MCF 10A (cell line): ENCODE data around the gene MFSD6. TPM values are rescaled to one million over a fixed set of nuclear protein-coding genes. Genes with fewer than 3 reads are reported as not detected.

Source experiments
- BruUV-seq: library from RNA; stranded (reverse); fragments of 400-500 nt; replicated peaks from 2 replicates; lab custom pipeline; 2021; lab: Mats Ljungman, UMichigan
- CTCF ChIA-PET: fragments of 300-600 bp; sonication (Branson Sonifier 250); formaldehyde crosslinking; extraction: SDS; loops from one replicate; lab custom pipeline; 2021; ENCODE audit warnings: antibody characterized with exemption, inconsistent platforms; lab: Yijun Ruan, JAX
- POLR2A ChIA-PET: fragments of 300-600, 350-650 bp; sonication (Branson Sonifier 250); formaldehyde crosslinking; extraction: SDS; loops from one replicate; lab custom pipeline; 2020; ENCODE audit warnings: antibody characterized with exemption, inconsistent platforms; lab: Yijun Ruan, JAX
- DNase-seq: peaks from one replicate; pipeline ENCODE4 v3.0.0-alpha.2; 2018; ENCODE audit not compliant: unreplicated experiment
- H3K27ac Mint-ChIP-seq: one replicate; pipeline ENCODE4 v1.8.0; 2022; ENCODE audit warnings: mild to moderate bottlenecking, low read depth, mixed read lengths; ENCODE audit not compliant: unreplicated experiment
- H3K27me3 Mint-ChIP-seq: one replicate; pipeline ENCODE4 v1.8.0; 2022; ENCODE audit warnings: mixed read lengths; ENCODE audit not compliant: insufficient read depth, unreplicated experiment
- H3K36me3 Mint-ChIP-seq: one replicate; pipeline ENCODE4 v1.8.0; 2022; ENCODE audit warnings: mild to moderate bottlenecking, moderate library complexity, mixed read lengths; ENCODE audit not compliant: insufficient read depth, unreplicated experiment
- H3K4me1 Mint-ChIP-seq: one replicate; pipeline ENCODE4 v1.8.0; 2022; ENCODE audit warnings: mixed read lengths; ENCODE audit not compliant: insufficient read depth, unreplicated experiment
- H3K4me3 Mint-ChIP-seq: one replicate; pipeline ENCODE4 v1.8.0; 2022; ENCODE audit warnings: mild to moderate bottlenecking, moderate library complexity, mixed read lengths; ENCODE audit not compliant: unreplicated experiment
- H3K9me3 Mint-ChIP-seq: one replicate; pipeline ENCODE4 v1.8.0; 2022; ENCODE audit warnings: mixed read lengths; ENCODE audit not compliant: unreplicated experiment
- intact Hi-C: fragments of 100-400 bp; cut with micrococcal nuclease; formaldehyde crosslinking; loops from 2 replicates; pipeline ENCODE4 v1.14.1; 2022
- total RNA-seq: library from RNA; stranded (reverse); gene quantifications from 2 replicates; pipeline ENCODE4 v1.2.3, GENCODE V29; 2022
- TF ChIP-seq, protein P1 (sequence below): fragments of 200-600 bp; IDR thresholded peaks from one replicate; pipeline ENCODE4 v1.8.0; 2022; ENCODE audit warnings: antibody characterized with exemption, mild to moderate bottlenecking; ENCODE audit not compliant: unreplicated experiment

Gene MFSD6
- total RNA-seq, 1 experiment from 2014 or later = 19.7 TPM

GRCh38 chr2:190361572-190361971, 46.6 kb upstream of the MFSD6 start:
- intact Hi-C loops = no loop called here
- DNase-seq = no peak
- CTCF ChIA-PET = interaction anchor here (2.3 to 4.9 kb wide), 2 partner anchors 8 to 17 kb away, joined by 8 to 28 read pairs; no protein-coding TSS in a partner anchor
- Mint-ChIP-seq H3K4me3 (no peak overlapping the region), H3K9me3 (no peaks in the 10 kb centered on the region), H3K36me3 (peaks cover 13% of the 10 kb centered on the region), H3K27ac (no peak overlapping the region), H3K4me1 (peaks cover 13% of the 10 kb centered on the region), H3K27me3 (no peaks in the 10 kb centered on the region)
- BruUV-seq = no TSS peak
- POLR2A ChIA-PET = interaction anchor here (4.9 kb wide), 1 partner anchor 16 kb away, joined by 45 read pairs; the partner anchor contains the start of gene INPP1
- TF ChIP-seq, protein P1, sequence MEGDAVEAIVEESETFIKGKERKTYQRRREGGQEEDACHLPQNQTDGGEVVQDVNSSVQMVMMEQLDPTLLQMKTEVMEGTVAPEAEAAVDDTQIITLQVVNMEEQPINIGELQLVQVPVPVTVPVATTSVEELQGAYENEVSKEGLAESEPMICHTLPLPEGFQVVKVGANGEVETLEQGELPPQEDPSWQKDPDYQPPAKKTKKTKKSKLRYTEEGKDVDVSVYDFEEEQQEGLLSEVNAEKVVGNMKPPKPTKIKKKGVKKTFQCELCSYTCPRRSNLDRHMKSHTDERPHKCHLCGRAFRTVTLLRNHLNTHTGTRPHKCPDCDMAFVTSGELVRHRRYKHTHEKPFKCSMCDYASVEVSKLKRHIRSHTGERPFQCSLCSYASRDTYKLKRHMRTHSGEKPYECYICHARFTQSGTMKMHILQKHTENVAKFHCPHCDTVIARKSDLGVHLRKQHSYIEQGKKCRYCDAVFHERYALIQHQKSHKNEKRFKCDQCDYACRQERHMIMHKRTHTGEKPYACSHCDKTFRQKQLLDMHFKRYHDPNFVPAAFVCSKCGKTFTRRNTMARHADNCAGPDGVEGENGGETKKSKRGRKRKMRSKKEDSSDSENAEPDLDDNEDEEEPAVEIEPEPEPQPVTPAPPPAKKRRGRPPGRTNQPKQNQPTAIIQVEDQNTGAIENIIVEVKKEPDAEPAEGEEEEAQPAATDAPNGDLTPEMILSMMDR = no peak

DNA sequence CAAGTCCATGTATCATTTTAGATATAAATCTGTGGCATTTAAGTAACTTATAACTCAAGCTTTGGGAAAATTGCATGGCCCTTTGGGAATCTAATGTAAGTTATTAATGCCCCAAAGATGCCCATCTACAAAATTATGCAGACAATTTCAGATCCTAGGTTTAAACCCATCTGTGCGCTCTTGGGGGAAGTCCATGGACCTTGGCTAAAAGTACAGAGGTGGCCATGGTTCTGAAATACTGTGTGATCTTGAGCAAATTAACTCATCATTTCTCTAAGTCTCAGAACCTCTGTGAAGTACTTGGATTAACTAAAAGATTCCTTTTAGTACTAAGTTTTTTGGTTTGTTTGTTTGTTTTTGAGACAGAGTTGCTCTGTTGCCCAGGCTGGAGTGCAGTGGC, 45.3 kb upstream of the MFSD6 start:
- BruUV-seq = no TSS peak
- H3K9me3 Mint-ChIP-seq = no peaks in the 10 kb centered on the region

GRCh38 chr2:190365499-190366204, 42.5 kb upstream of the MFSD6 start:
- H3K27me3 Mint-ChIP-seq = no peaks in the 10 kb centered on the region
- no peaks in the 10 kb centered on the region for H3K9me3 Mint-ChIP-seq
- TF ChIP-seq, protein P1 = no peak
- DNase-seq = no peak
- H3K27ac Mint-ChIP-seq = no peak overlapping the region
- BruUV-seq = no TSS peak
- intact Hi-C loops = no loop called here
- CTCF ChIA-PET = interaction anchor here (0.7 to 2.3 kb wide), 6 partner anchors 19 to 352 kb away, joined by 3 to 10 read pairs (median 5); partner anchors contain the start of genes HIBCH and INPP1
- H3K36me3 Mint-ChIP-seq = peaks cover 31% of the 10 kb centered on the region
- no peak overlapping the region for H3K4me3 Mint-ChIP-seq
- no peaks in the 10 kb centered on the region for H3K4me1 Mint-ChIP-seq
- POLR2A ChIA-PET = no interaction called here

More for the DNA sequence above, 45.3 kb upstream of the MFSD6 start:
- CTCF ChIA-PET = interaction anchor here (4.9 kb wide), 1 partner anchor 18 kb away, joined by 28 read pairs; no protein-coding TSS in a partner anchor
- peaks cover 13% of the 10 kb centered on the region for H3K4me1 Mint-ChIP-seq
- DNase-seq = no peak
- TF ChIP-seq, protein P1 = no peak
- intact Hi-C loops = no loop called here
- no peaks in the 10 kb centered on the region for H3K27me3 Mint-ChIP-seq
- POLR2A ChIA-PET = no interaction called here
- peaks cover 15% of the 10 kb centered on the region for H3K36me3 Mint-ChIP-seq
- no peak overlapping the region for H3K27ac Mint-ChIP-seq
- no peak overlapping the region for H3K4me3 Mint-ChIP-seq

- no peak overlapping the region for H3K4me3 Mint-ChIP-seq
- H3K9me3 Mint-ChIP-seq = no peaks in the 10 kb centered on the region
- no TSS peak for BruUV-seq
- DNase-seq = no peak
- TF ChIP-seq, protein P1 = no peak
- ChIA-PET POLR2A (no interaction called here), CTCF (interaction anchor here (2.3 kb wide), 1 partner anchor 22 kb away, joined by 10 read pairs; the partner anchor contains the start of gene INPP1)
- intact Hi-C loops = no loop called here
- H3K27ac Mint-ChIP-seq = no peak overlapping the region
- no peaks in the 10 kb centered on the region for H3K4me1 Mint-ChIP-seq
- peaks cover 31% of the 10 kb centered on the region for H3K36me3 Mint-ChIP-seq
- H3K27me3 Mint-ChIP-seq = no peaks in the 10 kb centered on the region
Measured at GRCh38 chr2:190366248-190366753, 41.9 kb upstream of the MFSD6 start.
